GM12878 (cell line): ENCODE results near the gene OXER1.

Experiments
- CBX5 ChIP-seq: sonication (generic); IDR thresholded peaks from 2 replicates; pipeline ENCODE4 v1.6.1; 2016; ENCODE audit warnings: low read depth, moderate library complexity, mild to moderate bottlenecking, inconsistent platforms
- CTCF ChIP-seq, 3 experiments: IDR thresholded peaks in 2 of 3; conservative IDR thresholded peaks in 1 of 3; 2 replicates each; pipeline ENCODE4 v1.5.1; 2011; ENCODE audit warnings: low read depth in 3 of 3, low read length in 3 of 3, mild to moderate bottlenecking in 3 of 3, control low read depth in 2 of 3, moderate library complexity in 2 of 3, inconsistent platforms in 1 of 3, mixed read lengths in 1 of 3; ENCODE audit not compliant: control insufficient read depth in 2 of 3, insufficient read depth in 1 of 3; ENCODE audit errors: extremely low read depth in 1 of 3
- EZH2 ChIP-seq: IDR thresholded peaks from 2 replicates; pipeline ENCODE4 v1.6.1; 2012; ENCODE audit warnings: low read depth, mild to moderate bottlenecking, control low read depth, inconsistent platforms, low read length, borderline replicate concordance; ENCODE audit not compliant: control insufficient read depth
- GABPA ChIP-seq: IDR thresholded peaks from 2 replicates; pipeline ENCODE4 v1.6.1; 2014; ENCODE audit warnings: antibody characterized with exemption, low read depth, mild to moderate bottlenecking, inconsistent platforms
- PAX5 ChIP-seq: IDR thresholded peaks from 2 replicates; pipeline ENCODE4 v1.6.1; 2011; ENCODE audit warnings: low read depth, low read length, borderline replicate concordance
- REST ChIP-seq: IDR thresholded peaks from 2 replicates; pipeline ENCODE4 v1.6.1; 2012; ENCODE audit warnings: mild to moderate bottlenecking, low read depth, low read length
- RFX5 ChIP-seq: IDR thresholded peaks from 2 replicates; pipeline ENCODE4 v1.6.1; 2011; ENCODE audit warnings: low read depth, low read length, improper control_type of control experiment
- TCF7 ChIP-seq: IDR thresholded peaks from 2 replicates; pipeline ENCODE4 v1.6.1; 2014; ENCODE audit warnings: antibody characterized with exemption, borderline replicate concordance

GRCh38 chr2:42764096-42764495 is at the start of gene OXER1:
- no peak for TF ChIP-seq CTCF (IDR thresholded peaks at IDR 0.05 in 2 of 3, conservative IDR thresholded peaks at IDR 0.05 in 1 of 3; ENCODE audit: control insufficient read depth in 2 of 3, extremely low read depth in 1 of 3, insufficient read depth in 1 of 3, low read depth in 3 of 3, low read length in 3 of 3)
- no peak for TF ChIP-seq GABPA
- no peak for TF ChIP-seq TCF7
- no peak for TF ChIP-seq PAX5
- no peak for TF ChIP-seq CBX5
- no peak for TF ChIP-seq REST
- TF ChIP-seq EZH2, result no peak
- TF ChIP-seq RFX5, result no peak
